IMR-90 (cell line): ENCODE data around the gene ARHGEF39.

Experiments
- CEBPB ChIP-seq: IDR thresholded peaks from 2 replicates; pipeline ENCODE4 v1.6.1; 2012; ENCODE audit warnings: low read depth, low read length, improper control_type of control experiment
- MXI1 ChIP-seq: IDR thresholded peaks from 2 replicates; pipeline ENCODE4 v1.6.1; 2012; ENCODE audit warnings: low read depth, mild to moderate bottlenecking, low read length, moderate library complexity, borderline replicate concordance
- RFX5 ChIP-seq: IDR thresholded peaks from 2 replicates; pipeline ENCODE4 v1.8.0; 2012; ENCODE audit warnings: low read depth, mild to moderate bottlenecking, low read length, moderate library complexity
- TF ChIP-seq, protein P1 (sequence below): conservative IDR thresholded peaks from 2 replicates; pipeline ENCODE4 v1.5.1; 2012; ENCODE audit warnings: mild to moderate bottlenecking, low read depth, low read length, improper control_type of control experiment

DNA sequence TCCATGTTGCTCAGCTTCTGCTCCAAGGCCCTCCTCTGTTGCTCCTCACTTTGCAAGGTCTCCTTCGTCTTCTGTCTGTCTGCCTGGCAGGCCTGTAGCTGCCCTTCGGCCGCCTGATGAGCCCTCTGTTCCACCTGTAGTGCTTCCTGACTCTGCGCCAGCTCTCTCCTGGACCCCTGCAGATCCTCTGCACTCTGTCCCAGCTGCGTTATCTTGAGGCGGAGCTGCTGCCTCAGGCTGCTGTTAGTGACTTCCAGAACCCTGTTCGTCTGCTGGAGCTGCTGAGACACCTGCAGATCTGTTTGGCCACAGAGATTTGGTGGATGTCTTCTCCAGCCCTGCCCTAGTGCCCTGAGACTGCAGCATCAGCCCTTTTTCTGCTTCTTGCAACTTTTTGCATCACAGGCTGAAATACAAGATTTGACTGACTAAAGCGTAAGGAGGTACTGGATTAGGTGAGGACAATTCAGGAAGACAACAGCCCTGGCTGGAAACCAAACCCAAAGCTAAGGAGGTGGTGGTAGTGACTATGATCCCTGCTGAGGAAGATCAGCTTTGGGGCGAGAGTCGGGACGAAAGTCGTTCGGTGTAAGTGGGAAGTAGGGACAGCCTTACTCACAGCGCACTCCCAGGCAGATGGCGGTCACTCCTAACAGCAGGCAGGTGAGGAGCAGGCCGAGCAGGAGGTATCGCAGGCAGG is 48.9 kb downstream of the ARHGEF39 start:
- TF ChIP-seq, protein P1, sequence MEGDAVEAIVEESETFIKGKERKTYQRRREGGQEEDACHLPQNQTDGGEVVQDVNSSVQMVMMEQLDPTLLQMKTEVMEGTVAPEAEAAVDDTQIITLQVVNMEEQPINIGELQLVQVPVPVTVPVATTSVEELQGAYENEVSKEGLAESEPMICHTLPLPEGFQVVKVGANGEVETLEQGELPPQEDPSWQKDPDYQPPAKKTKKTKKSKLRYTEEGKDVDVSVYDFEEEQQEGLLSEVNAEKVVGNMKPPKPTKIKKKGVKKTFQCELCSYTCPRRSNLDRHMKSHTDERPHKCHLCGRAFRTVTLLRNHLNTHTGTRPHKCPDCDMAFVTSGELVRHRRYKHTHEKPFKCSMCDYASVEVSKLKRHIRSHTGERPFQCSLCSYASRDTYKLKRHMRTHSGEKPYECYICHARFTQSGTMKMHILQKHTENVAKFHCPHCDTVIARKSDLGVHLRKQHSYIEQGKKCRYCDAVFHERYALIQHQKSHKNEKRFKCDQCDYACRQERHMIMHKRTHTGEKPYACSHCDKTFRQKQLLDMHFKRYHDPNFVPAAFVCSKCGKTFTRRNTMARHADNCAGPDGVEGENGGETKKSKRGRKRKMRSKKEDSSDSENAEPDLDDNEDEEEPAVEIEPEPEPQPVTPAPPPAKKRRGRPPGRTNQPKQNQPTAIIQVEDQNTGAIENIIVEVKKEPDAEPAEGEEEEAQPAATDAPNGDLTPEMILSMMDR: no peak
- TF ChIP-seq CEBPB (no peak), MXI1 (no peak), RFX5 (no peak)
